H1 (cell line): ENCODE results near the gene KCNQ2.

Source experiments
- CTCF ChIP-seq, 3 experiments: IDR thresholded peaks; 1 replicate in 2 of 3; 2 replicates in 1 of 3; pipeline versions ENCODE4 v1.5.1 to v1.6.1; 2011; ENCODE audit warnings: low read length in 3 of 3, mild to moderate bottlenecking in 3 of 3, inconsistent platforms in 2 of 3, low read depth in 1 of 3, moderate library complexity in 1 of 3; ENCODE audit not compliant: insufficient read depth in 1 of 3; ENCODE audit errors: control extremely low read depth in 1 of 3
- EZH2 ChIP-seq: fragments of 200-600 bp; sonication (generic); IDR thresholded peaks from 2 replicates; pipeline ENCODE4 v1.7.1; 2012; ENCODE audit warnings: low read depth, mild to moderate bottlenecking, moderate library complexity, low read length, inconsistent platforms; ENCODE audit not compliant: severe bottlenecking
- MAFK ChIP-seq: IDR thresholded peaks from 2 replicates; pipeline ENCODE4 v1.6.1; 2012; ENCODE audit warnings: low read depth, mild to moderate bottlenecking, improper control_type of control experiment, low read length
- YY1 ChIP-seq: IDR thresholded peaks from 2 replicates; pipeline ENCODE4 v1.6.1; 2011; ENCODE audit warnings: low read depth, mild to moderate bottlenecking, low read length
- TF ChIP-seq, protein P1 (sequence below): fragments of 300-600 bp; sonication (generic); IDR thresholded peaks from 2 replicates; pipeline ENCODE4 v1.7.1; 2012; ENCODE audit warnings: low read length, moderate library complexity, mild to moderate bottlenecking, inconsistent platforms; ENCODE audit not compliant: insufficient replicate concordance

GRCh38 chr20:63382551-63383300 lies 89.7 kb downstream of the KCNQ2 start:
- TF ChIP-seq CTCF (IDR thresholded peaks at IDR 0.05; ENCODE audit: control extremely low read depth in 1 of 3, insufficient read depth in 1 of 3, low read depth in 1 of 3, low read length in 3 of 3) (no peak), YY1 (no peak), EZH2 (no peak), MAFK (no peak)
- TF ChIP-seq, protein P1, sequence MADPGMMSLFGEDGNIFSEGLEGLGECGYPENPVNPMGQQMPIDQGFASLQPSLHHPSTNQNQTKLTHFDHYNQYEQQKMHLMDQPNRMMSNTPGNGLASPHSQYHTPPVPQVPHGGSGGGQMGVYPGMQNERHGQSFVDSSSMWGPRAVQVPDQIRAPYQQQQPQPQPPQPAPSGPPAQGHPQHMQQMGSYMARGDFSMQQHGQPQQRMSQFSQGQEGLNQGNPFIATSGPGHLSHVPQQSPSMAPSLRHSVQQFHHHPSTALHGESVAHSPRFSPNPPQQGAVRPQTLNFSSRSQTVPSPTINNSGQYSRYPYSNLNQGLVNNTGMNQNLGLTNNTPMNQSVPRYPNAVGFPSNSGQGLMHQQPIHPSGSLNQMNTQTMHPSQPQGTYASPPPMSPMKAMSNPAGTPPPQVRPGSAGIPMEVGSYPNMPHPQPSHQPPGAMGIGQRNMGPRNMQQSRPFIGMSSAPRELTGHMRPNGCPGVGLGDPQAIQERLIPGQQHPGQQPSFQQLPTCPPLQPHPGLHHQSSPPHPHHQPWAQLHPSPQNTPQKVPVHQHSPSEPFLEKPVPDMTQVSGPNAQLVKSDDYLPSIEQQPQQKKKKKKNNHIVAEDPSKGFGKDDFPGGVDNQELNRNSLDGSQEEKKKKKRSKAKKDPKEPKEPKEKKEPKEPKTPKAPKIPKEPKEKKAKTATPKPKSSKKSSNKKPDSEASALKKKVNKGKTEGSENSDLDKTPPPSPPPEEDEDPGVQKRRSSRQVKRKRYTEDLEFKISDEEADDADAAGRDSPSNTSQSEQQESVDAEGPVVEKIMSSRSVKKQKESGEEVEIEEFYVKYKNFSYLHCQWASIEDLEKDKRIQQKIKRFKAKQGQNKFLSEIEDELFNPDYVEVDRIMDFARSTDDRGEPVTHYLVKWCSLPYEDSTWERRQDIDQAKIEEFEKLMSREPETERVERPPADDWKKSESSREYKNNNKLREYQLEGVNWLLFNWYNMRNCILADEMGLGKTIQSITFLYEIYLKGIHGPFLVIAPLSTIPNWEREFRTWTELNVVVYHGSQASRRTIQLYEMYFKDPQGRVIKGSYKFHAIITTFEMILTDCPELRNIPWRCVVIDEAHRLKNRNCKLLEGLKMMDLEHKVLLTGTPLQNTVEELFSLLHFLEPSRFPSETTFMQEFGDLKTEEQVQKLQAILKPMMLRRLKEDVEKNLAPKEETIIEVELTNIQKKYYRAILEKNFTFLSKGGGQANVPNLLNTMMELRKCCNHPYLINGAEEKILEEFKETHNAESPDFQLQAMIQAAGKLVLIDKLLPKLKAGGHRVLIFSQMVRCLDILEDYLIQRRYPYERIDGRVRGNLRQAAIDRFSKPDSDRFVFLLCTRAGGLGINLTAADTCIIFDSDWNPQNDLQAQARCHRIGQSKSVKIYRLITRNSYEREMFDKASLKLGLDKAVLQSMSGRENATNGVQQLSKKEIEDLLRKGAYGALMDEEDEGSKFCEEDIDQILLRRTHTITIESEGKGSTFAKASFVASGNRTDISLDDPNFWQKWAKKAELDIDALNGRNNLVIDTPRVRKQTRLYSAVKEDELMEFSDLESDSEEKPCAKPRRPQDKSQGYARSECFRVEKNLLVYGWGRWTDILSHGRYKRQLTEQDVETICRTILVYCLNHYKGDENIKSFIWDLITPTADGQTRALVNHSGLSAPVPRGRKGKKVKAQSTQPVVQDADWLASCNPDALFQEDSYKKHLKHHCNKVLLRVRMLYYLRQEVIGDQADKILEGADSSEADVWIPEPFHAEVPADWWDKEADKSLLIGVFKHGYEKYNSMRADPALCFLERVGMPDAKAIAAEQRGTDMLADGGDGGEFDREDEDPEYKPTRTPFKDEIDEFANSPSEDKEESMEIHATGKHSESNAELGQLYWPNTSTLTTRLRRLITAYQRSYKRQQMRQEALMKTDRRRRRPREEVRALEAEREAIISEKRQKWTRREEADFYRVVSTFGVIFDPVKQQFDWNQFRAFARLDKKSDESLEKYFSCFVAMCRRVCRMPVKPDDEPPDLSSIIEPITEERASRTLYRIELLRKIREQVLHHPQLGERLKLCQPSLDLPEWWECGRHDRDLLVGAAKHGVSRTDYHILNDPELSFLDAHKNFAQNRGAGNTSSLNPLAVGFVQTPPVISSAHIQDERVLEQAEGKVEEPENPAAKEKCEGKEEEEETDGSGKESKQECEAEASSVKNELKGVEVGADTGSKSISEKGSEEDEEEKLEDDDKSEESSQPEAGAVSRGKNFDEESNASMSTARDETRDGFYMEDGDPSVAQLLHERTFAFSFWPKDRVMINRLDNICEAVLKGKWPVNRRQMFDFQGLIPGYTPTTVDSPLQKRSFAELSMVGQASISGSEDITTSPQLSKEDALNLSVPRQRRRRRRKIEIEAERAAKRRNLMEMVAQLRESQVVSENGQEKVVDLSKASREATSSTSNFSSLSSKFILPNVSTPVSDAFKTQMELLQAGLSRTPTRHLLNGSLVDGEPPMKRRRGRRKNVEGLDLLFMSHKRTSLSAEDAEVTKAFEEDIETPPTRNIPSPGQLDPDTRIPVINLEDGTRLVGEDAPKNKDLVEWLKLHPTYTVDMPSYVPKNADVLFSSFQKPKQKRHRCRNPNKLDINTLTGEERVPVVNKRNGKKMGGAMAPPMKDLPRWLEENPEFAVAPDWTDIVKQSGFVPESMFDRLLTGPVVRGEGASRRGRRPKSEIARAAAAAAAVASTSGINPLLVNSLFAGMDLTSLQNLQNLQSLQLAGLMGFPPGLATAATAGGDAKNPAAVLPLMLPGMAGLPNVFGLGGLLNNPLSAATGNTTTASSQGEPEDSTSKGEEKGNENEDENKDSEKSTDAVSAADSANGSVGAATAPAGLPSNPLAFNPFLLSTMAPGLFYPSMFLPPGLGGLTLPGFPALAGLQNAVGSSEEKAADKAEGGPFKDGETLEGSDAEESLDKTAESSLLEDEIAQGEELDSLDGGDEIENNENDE: no peak
